ENCODE results near the gene CDKAL1. TPM values are rescaled to one million over a fixed set of nuclear protein-coding genes. Genes with fewer than 3 reads are reported as not detected.

The CDKAL1 gene
- total RNA-seq, 1 experiment from 2014 or later, result 16.1 TPM

GRCh38 chr6:21151119-21151518 lies 616.9 kb downstream of the CDKAL1 start:
- no TSS peak for BruUV-seq (replicated peaks)

GRCh38 chr6:21151530-21151929 lies 617.3 kb downstream of the CDKAL1 start:
- no peaks in the 10 kb centered on the region for H3K36me3 ChIP-seq (ENCODE audit: low read depth)
- ChIA-PET CTCF (no interaction called here), POLR2A (ENCODE audit: unreplicated experiment) (interaction anchor here (0.7 kb wide), 1 partner anchor 258 kb away, joined by 3 read pairs; no protein-coding TSS in a partner anchor)
- H3K27ac ChIP-seq, result no peak overlapping the region
- intact Hi-C loops (cut with micrococcal nuclease; ENCODE audit: unreplicated experiment), result no loop called here
- no peaks in the 10 kb centered on the region for H4K20me1 ChIP-seq (ENCODE audit: insufficient read depth)
- H3K4me3 ChIP-seq, result no peak overlapping the region
- H3F3A ChIP-seq (ENCODE audit: insufficient read depth, low read depth), result no peaks in the 10 kb centered on the region
- no peak for DNase-seq
- no peak overlapping the region for H2AFZ ChIP-seq
- H3K4me1 ChIP-seq (replicated peaks; ENCODE audit: insufficient read depth), result no peaks in the 10 kb centered on the region
- no peaks in the 10 kb centered on the region for H3K27me3 ChIP-seq (ENCODE audit: insufficient read depth, low read depth)
- no peaks in the 10 kb centered on the region for H3K9me2 ChIP-seq (ENCODE audit: insufficient read depth)
- BruUV-seq (replicated peaks), result no TSS peak
- H3K4me2 ChIP-seq, result no peak overlapping the region
- no peaks in the 10 kb centered on the region for H3K9me3 ChIP-seq (ENCODE audit: insufficient read depth, low read depth)
- TF ChIP-seq EZH2 (IDR thresholded peaks at IDR 0.05; ENCODE audit: low read depth) (no peak), CTCF (conservative IDR thresholded peaks at IDR 0.05) (no peak)
- H3K79me2 ChIP-seq (ENCODE audit: low read depth), result no peaks in the 10 kb centered on the region

More at GRCh38 chr6:21151119-21151518, 616.9 kb downstream of the CDKAL1 start:
- Histone ChIP-seq H3K79me2 (ENCODE audit: low read depth) (no peaks in the 10 kb centered on the region), H3K4me3 (no peak overlapping the region), H3K27ac (no peak overlapping the region), H2AFZ (no peak overlapping the region), H3K9me3 (ENCODE audit: insufficient read depth, low read depth) (no peaks in the 10 kb centered on the region), H4K20me1 (ENCODE audit: insufficient read depth) (no peaks in the 10 kb centered on the region), H3K4me1 (replicated peaks; ENCODE audit: insufficient read depth) (no peaks in the 10 kb centered on the region), H3K36me3 (ENCODE audit: low read depth) (no peaks in the 10 kb centered on the region), H3K27me3 (ENCODE audit: insufficient read depth, low read depth) (no peaks in the 10 kb centered on the region), H3F3A (ENCODE audit: insufficient read depth, low read depth) (no peaks in the 10 kb centered on the region), H3K9me2 (ENCODE audit: insufficient read depth) (no peaks in the 10 kb centered on the region), H3K4me2 (no peak overlapping the region)
- CTCF ChIA-PET, result no interaction called here
- POLR2A ChIA-PET (ENCODE audit: unreplicated experiment), result interaction anchor here (0.7 kb wide), 1 partner anchor 258 kb away, joined by 3 read pairs; no protein-coding TSS in a partner anchor
- DNase-seq, result no peak
- intact Hi-C loops (cut with micrococcal nuclease; ENCODE audit: unreplicated experiment), result no loop called here
- TF ChIP-seq EZH2 (IDR thresholded peaks at IDR 0.05; ENCODE audit: low read depth), result no peak
- TF ChIP-seq CTCF (conservative IDR thresholded peaks at IDR 0.05), result no peak

- no peaks in the 10 kb centered on the region for H3F3A ChIP-seq (ENCODE audit: insufficient read depth, low read depth)
- TF ChIP-seq EZH2 (IDR thresholded peaks at IDR 0.05; ENCODE audit: low read depth) (no peak), CTCF (conservative IDR thresholded peaks at IDR 0.05) (no peak)
- ChIA-PET POLR2A (ENCODE audit: unreplicated experiment) (interaction anchor here (0.6 kb wide), 2 partner anchors 42 to 1089 kb away, joined by 4 to 5 read pairs; no protein-coding TSS in a partner anchor), CTCF (interaction anchor here (0.6 kb wide), 1 partner anchor 1131 kb away, joined by 4 read pairs; no protein-coding TSS in a partner anchor)
- no TSS peak for BruUV-seq (replicated peaks)
- intact Hi-C loops (cut with micrococcal nuclease; ENCODE audit: unreplicated experiment), result no loop called here
- H3K4me3 ChIP-seq, result no peak overlapping the region
- H3K9me2 ChIP-seq (ENCODE audit: insufficient read depth), result no peaks in the 10 kb centered on the region
- no peak overlapping the region for H2AFZ ChIP-seq
- no peaks in the 10 kb centered on the region for H3K36me3 ChIP-seq (ENCODE audit: low read depth)
- no peak for DNase-seq
- no peaks in the 10 kb centered on the region for H3K4me1 ChIP-seq (replicated peaks; ENCODE audit: insufficient read depth)
- H3K9me3 ChIP-seq (ENCODE audit: insufficient read depth, low read depth), result no peaks in the 10 kb centered on the region
- H4K20me1 ChIP-seq (ENCODE audit: insufficient read depth), result no peaks in the 10 kb centered on the region
- no peak overlapping the region for H3K27ac ChIP-seq
- no peaks in the 10 kb centered on the region for H3K27me3 ChIP-seq (ENCODE audit: insufficient read depth, low read depth)
- no peak overlapping the region for H3K4me2 ChIP-seq
- H3K79me2 ChIP-seq (ENCODE audit: low read depth), result no peaks in the 10 kb centered on the region
These were observed 623.1 kb downstream of the CDKAL1 start for GRCh38 chr6:21157186-21157929.
